Panc1 (cell line): ENCODE data around the gene TRIO.

Experiments
- CTCF ChIP-seq: fragments of 450-650 bp; IDR thresholded peaks from 2 replicates; pipeline ENCODE4 v1.5.1; 2017; ENCODE audit warnings: mild to moderate bottlenecking
- POLR2AphosphoS5 ChIP-seq: IDR thresholded peaks from 2 replicates; pipeline ENCODE4 v1.6.1; 2012; ENCODE audit warnings: mild to moderate bottlenecking, low read depth, low read length, moderate library complexity
- REST ChIP-seq, 2 experiments: IDR thresholded peaks; 2 replicates each; pipeline ENCODE4 v1.6.1; 2011 to 2012; ENCODE audit warnings: low read depth in 2 of 2, control low read depth in 1 of 2, low read length in 1 of 2, mild to moderate bottlenecking in 1 of 2, moderate library complexity in 1 of 2; ENCODE audit not compliant: insufficient read depth in 1 of 2
- SIN3A ChIP-seq: IDR thresholded peaks from 2 replicates; pipeline ENCODE4 v1.6.1; 2012; ENCODE audit warnings: low read depth, mild to moderate bottlenecking, low read length, moderate library complexity, borderline replicate concordance; ENCODE audit not compliant: insufficient read depth

- no peak for TF ChIP-seq CTCF
- TF ChIP-seq REST (IDR thresholded peaks at IDR 0.05; ENCODE audit: insufficient read depth in 1 of 2, low read depth in 2 of 2, low read length in 1 of 2): no peak
- TF ChIP-seq POLR2AphosphoS5: no peak
- TF ChIP-seq SIN3A: no peak
Measured at GRCh38 chr5:14545308-14545707, 402.2 kb downstream of the TRIO start.
